Mesendoderm (in vitro differentiated cells): ENCODE data around the gene MEIS1.

ENCODE experiments used
- DNase-seq: peaks from one replicate; pipeline ENCODE4 v3.0.0; 2013
- H2AK5ac ChIP-seq: 2 replicates; pipeline ENCODE4 v1.6.1; 2013; ENCODE audit warnings: low read length, inconsistent platforms
- H2BK120ac ChIP-seq: 2 replicates; pipeline ENCODE4 v1.6.1; 2013; ENCODE audit warnings: low read depth, mild to moderate bottlenecking, low read length, moderate library complexity, mixed read lengths
- H2BK15ac ChIP-seq: replicated peaks from 2 replicates; pipeline ENCODE4 v1.6.1; 2013; ENCODE audit warnings: low read depth, mild to moderate bottlenecking, moderate library complexity
- H2BK5ac ChIP-seq: 2 replicates; pipeline ENCODE4 v1.6.1; 2013; ENCODE audit warnings: low read length, inconsistent platforms
- H3K18ac ChIP-seq: 2 replicates; pipeline ENCODE4 v1.6.1; 2013; ENCODE audit warnings: mild to moderate bottlenecking, low read length, mixed read lengths
- H3K23ac ChIP-seq: one replicate; pipeline ENCODE4 v1.6.1; 2013; ENCODE audit warnings: low read length
- H3K27ac ChIP-seq: 2 replicates; pipeline ENCODE4 v1.5.1; 2013; ENCODE audit warnings: low read depth, mild to moderate bottlenecking, inconsistent platforms, low read length, moderate library complexity
- H3K27me3 ChIP-seq: 2 replicates; pipeline ENCODE4 v1.6.1; 2013; ENCODE audit warnings: low read length, control low read depth, mild to moderate bottlenecking, inconsistent platforms; ENCODE audit not compliant: insufficient read depth, poor library complexity
- H3K36me3 ChIP-seq: 2 replicates; pipeline ENCODE4 v1.6.1; 2013; ENCODE audit warnings: low read length, inconsistent platforms; ENCODE audit not compliant: control insufficient read depth, insufficient read depth
- H3K4ac ChIP-seq: one replicate; pipeline ENCODE4 v1.6.1; 2013; ENCODE audit warnings: low read depth, mild to moderate bottlenecking, low read length, moderate library complexity
- H3K4me1 ChIP-seq: 2 replicates; pipeline ENCODE4 v1.6.1; 2013; ENCODE audit warnings: low read depth, low read length, inconsistent platforms; ENCODE audit not compliant: control insufficient read depth
- H3K4me2 ChIP-seq: 2 replicates; pipeline ENCODE4 v1.6.1; 2013; ENCODE audit warnings: low read length
- H3K4me3 ChIP-seq: 2 replicates; pipeline ENCODE4 v1.5.1; 2013; ENCODE audit warnings: mild to moderate bottlenecking, low read length
- H3K56ac ChIP-seq: one replicate; pipeline ENCODE4 v1.6.1; 2013; ENCODE audit warnings: low read length
- H3K79me1 ChIP-seq: 2 replicates; pipeline ENCODE4 v1.6.1; 2013; ENCODE audit warnings: low read length, inconsistent platforms
- H3K79me2 ChIP-seq: 2 replicates; pipeline ENCODE4 v1.6.1; 2013; ENCODE audit warnings: mild to moderate bottlenecking, low read length; ENCODE audit not compliant: control insufficient read depth, insufficient read depth
- H3K9ac ChIP-seq: 2 replicates; pipeline ENCODE4 v1.6.1; 2013; ENCODE audit warnings: low read length, inconsistent platforms
- H4K5ac ChIP-seq: one replicate; pipeline ENCODE4 v1.6.1; 2013; ENCODE audit warnings: low read length
- H4K8ac ChIP-seq: one replicate; pipeline ENCODE4 v1.6.1; 2013; ENCODE audit warnings: low read depth, mild to moderate bottlenecking, control low read depth, low read length, moderate library complexity
- WGBS: extraction: QIAGEN DNeasy Blood & Tissue Kit; methylation state at CpG from one replicate; pipeline ENCODE4 v1.1.7; 2013; ENCODE audit warnings: low lambda C conversion rate, missing lambda C conversion rate; ENCODE audit not compliant: insufficient coverage; ENCODE audit errors: extremely low coverage; 5-methylcytosine and 5-hydroxymethylcytosine counted together

MEIS1 gene

DNA sequence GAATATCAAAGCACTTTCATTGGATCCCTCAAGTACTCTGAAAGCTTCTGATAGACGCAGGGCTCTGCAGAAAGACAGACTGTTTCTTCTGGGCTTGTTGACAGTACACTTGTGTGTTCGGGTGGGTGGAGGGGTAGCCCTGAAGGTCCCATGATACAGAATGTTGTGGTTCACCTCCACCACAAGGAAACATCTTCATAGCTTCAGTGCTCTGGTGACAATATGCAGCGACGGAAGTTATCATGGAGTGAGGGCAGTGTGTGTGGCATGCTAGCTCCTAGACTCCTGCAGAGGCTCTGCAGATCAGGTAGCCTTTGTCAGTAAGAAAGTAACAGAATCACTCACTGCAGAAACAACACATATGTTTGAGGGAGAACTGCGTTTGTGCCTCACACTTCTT, 90.7 kb downstream of the MEIS1 start:
- no peak overlapping the region for H3K4me3 ChIP-seq
- no peak overlapping the region for H3K9ac ChIP-seq
- H3K27ac ChIP-seq: no peak overlapping the region
- H3K4ac ChIP-seq: no peak overlapping the region
- H3K79me1 ChIP-seq: no peaks in the 10 kb centered on the region
- no peak overlapping the region for H4K8ac ChIP-seq
- H3K79me2 ChIP-seq: no peaks in the 10 kb centered on the region
- no peak overlapping the region for H3K18ac ChIP-seq
- no peaks in the 10 kb centered on the region for H3K4me1 ChIP-seq
- no peak overlapping the region for H3K4me2 ChIP-seq
- H3K36me3 ChIP-seq: no peaks in the 10 kb centered on the region
- no peak overlapping the region for H4K5ac ChIP-seq
- no peaks in the 10 kb centered on the region for H3K27me3 ChIP-seq
- no peak overlapping the region for H3K23ac ChIP-seq
- no CpG with 5 or more reads among the region's 5 CpGs for WGBS
- DNase-seq: no peak
- H2BK15ac ChIP-seq: no peak overlapping the region
- H2BK120ac ChIP-seq: no peak overlapping the region
- no peak overlapping the region for H3K56ac ChIP-seq
- H2BK5ac ChIP-seq: no peak overlapping the region
- H2AK5ac ChIP-seq: no peak overlapping the region

DNA sequence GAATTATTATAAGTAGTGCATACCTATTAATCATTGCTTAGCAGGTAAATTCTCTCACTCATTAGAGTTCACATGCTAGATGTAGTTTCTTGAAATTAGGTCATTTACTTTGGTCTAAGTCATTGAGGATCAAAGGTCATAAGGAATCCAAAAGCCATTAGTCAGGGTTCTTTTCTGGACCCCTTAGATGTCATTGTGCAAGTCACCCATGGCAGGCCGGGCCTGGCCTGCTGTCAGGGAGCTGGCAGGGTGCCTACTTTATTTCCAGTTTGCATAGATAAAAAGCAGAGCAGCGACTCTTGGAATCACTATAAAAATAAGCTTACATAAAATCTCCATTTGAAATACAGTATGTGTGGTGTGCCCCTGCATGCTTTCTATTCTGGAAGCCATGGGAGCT, 91.3 kb downstream of the MEIS1 start:
- no peak overlapping the region for H2BK120ac ChIP-seq
- WGBS: no CpG with 5 or more reads among the region's 2 CpGs
- H3K79me2 ChIP-seq: no peaks in the 10 kb centered on the region
- no peak overlapping the region for H3K18ac ChIP-seq
- H3K4me1 ChIP-seq: no peaks in the 10 kb centered on the region
- H3K4ac ChIP-seq: no peak overlapping the region
- no peak overlapping the region for H2BK15ac ChIP-seq
- DNase-seq: no peak
- no peak overlapping the region for H4K8ac ChIP-seq
- no peak overlapping the region for H3K23ac ChIP-seq
- no peak overlapping the region for H3K4me3 ChIP-seq
- no peak overlapping the region for H3K9ac ChIP-seq
- H4K5ac ChIP-seq: no peak overlapping the region
- H3K4me2 ChIP-seq: no peak overlapping the region
- H3K36me3 ChIP-seq: no peaks in the 10 kb centered on the region
- H3K79me1 ChIP-seq: no peaks in the 10 kb centered on the region
- H3K27me3 ChIP-seq: no peaks in the 10 kb centered on the region
- no peak overlapping the region for H3K56ac ChIP-seq
- no peak overlapping the region for H3K27ac ChIP-seq
- H2AK5ac ChIP-seq: no peak overlapping the region
- no peak overlapping the region for H2BK5ac ChIP-seq

DNA sequence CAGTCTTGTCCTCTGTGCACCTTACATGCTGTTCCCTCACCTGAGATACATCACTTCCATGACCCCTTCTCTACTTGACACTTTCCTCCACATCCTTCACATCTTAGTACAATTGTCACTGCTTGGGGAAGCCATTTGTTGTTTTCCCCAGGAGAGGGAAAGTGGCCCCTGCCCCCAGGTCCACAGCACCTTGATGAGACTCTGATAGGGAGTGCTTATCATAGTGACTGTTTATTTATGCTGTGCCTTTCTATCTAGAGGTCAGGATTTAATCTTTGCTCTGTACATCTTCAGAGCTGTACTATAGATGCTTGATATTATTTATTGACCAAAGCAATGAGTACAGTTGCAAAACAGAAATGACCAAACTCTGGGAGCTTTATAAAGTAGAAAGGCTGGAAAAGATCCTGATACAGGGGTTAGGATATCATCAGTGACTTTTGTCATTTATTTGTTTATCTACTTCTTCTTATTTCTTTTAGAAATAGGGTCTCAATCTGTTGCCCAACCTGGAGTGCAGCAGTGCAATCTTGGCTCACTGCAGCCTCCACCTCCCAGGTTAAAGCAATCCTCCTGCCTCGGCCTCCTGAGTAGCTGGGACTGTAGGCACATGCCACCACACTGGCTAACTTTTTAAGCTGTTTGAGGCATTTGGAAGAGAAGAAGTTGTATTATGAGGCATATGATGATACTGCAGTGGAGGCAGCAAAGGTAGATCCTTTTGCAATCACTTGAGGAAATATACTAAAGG, 94.2 kb downstream of the MEIS1 start:
- no peaks in the 10 kb centered on the region for H3K27me3 ChIP-seq
- no peaks in the 10 kb centered on the region for H3K36me3 ChIP-seq
- no peak overlapping the region for H4K5ac ChIP-seq
- H2BK5ac ChIP-seq: no peak overlapping the region
- no peak overlapping the region for H3K4me3 ChIP-seq
- H3K4me1 ChIP-seq: no peaks in the 10 kb centered on the region
- no peak overlapping the region for H4K8ac ChIP-seq
- H3K79me1 ChIP-seq: no peaks in the 10 kb centered on the region
- H3K18ac ChIP-seq: no peak overlapping the region
- DNase-seq: no peak
- H3K4me2 ChIP-seq: no peak overlapping the region
- no peak overlapping the region for H3K23ac ChIP-seq
- H3K4ac ChIP-seq: no peak overlapping the region
- H3K9ac ChIP-seq: no peak overlapping the region
- H3K79me2 ChIP-seq: no peaks in the 10 kb centered on the region
- H2BK15ac ChIP-seq: no peak overlapping the region
- H3K27ac ChIP-seq: no peak overlapping the region
- no peak overlapping the region for H2BK120ac ChIP-seq
- no peak overlapping the region for H2AK5ac ChIP-seq
- WGBS: no CpG with 5 or more reads among the region's 1 CpG
- H3K56ac ChIP-seq: no peak overlapping the region

DNA sequence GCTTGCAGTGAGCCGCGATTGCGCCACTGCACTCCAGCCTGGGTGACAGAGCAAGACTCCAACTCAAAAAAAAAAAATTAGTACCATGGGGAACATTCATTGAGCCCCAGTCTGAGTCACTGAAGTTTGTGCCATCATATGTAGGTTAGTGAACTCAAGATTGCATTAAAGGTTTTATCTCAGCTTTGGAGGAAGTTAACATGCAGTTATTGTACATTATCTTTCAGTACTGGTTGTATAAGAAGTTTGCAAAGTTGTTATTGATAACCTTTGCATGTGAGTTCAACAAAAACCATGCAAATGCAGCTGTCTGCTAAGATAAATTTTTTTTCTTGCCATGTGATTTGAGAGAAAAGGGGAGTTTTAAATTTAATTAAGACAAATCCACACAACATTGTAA, 95.7 kb downstream of the MEIS1 start:
- no peaks in the 10 kb centered on the region for H3K4me1 ChIP-seq
- no peak overlapping the region for H3K23ac ChIP-seq
- no peaks in the 10 kb centered on the region for H3K79me1 ChIP-seq
- H3K18ac ChIP-seq: no peak overlapping the region
- H2BK15ac ChIP-seq: no peak overlapping the region
- no peak overlapping the region for H3K4me3 ChIP-seq
- WGBS: no CpG with 5 or more reads among the region's 3 CpGs
- no peak overlapping the region for H4K8ac ChIP-seq
- H3K27me3 ChIP-seq: no peaks in the 10 kb centered on the region
- no peak overlapping the region for H3K9ac ChIP-seq
- no peak overlapping the region for H3K27ac ChIP-seq
- H4K5ac ChIP-seq: no peak overlapping the region
- no peak overlapping the region for H3K4ac ChIP-seq
- H3K79me2 ChIP-seq: no peaks in the 10 kb centered on the region
- H2BK5ac ChIP-seq: no peak overlapping the region
- no peak overlapping the region for H2BK120ac ChIP-seq
- DNase-seq: no peak
- H3K36me3 ChIP-seq: no peaks in the 10 kb centered on the region
- H2AK5ac ChIP-seq: no peak overlapping the region
- H3K56ac ChIP-seq: no peak overlapping the region
- H3K4me2 ChIP-seq: no peak overlapping the region

DNA sequence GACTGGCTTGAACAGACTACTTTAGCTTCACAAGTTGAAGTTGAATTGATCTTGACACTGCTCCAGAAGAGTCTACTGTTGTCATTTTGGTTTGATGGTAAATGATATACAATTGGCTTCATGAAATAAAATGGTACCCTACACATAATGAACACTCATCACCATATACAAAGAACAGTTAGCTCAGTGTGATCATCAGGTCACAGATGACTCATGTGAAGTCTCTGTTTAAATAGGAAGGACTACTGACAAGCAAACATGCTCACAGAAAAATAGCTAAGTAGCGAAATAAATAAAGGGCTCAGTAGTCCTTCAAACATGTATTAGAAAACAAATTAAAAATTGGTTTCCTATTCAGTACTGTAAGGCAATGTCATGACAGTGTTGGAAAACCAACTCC, 96.2 kb downstream of the MEIS1 start:
- no peak overlapping the region for H3K4me2 ChIP-seq
- no peaks in the 10 kb centered on the region for H3K79me2 ChIP-seq
- no peak overlapping the region for H2AK5ac ChIP-seq
- H3K79me1 ChIP-seq: no peaks in the 10 kb centered on the region
- H3K36me3 ChIP-seq: no peaks in the 10 kb centered on the region
- no peaks in the 10 kb centered on the region for H3K27me3 ChIP-seq
- no CpG with 5 or more reads among the region's 1 CpG for WGBS
- H4K5ac ChIP-seq: no peak overlapping the region
- H3K4ac ChIP-seq: no peak overlapping the region
- H3K9ac ChIP-seq: no peak overlapping the region
- no peak for DNase-seq
- no peak overlapping the region for H3K23ac ChIP-seq
- no peak overlapping the region for H3K4me3 ChIP-seq
- H2BK5ac ChIP-seq: no peak overlapping the region
- no peak overlapping the region for H4K8ac ChIP-seq
- no peak overlapping the region for H3K18ac ChIP-seq
- no peak overlapping the region for H3K27ac ChIP-seq
- no peaks in the 10 kb centered on the region for H3K4me1 ChIP-seq
- no peak overlapping the region for H3K56ac ChIP-seq
- H2BK15ac ChIP-seq: no peak overlapping the region
- H2BK120ac ChIP-seq: no peak overlapping the region

DNA sequence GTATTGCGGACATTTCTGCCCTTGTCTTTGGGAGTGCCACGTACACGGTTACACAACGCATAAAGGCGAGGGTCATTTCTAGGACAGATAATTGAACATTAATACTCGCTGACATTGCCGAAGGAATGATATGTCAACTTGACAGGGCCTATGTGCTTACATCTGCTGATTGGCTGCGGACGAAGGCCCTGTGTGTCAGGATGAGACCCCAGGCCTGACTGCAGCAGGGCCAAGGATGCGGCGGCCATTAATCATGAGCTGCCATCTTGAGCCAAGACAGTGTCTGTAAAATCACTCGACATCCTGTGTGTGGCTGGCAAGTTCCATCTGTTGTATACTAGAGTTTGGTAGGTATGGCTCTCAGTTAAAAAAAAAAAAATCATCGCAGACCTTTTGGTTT, 96.6 kb downstream of the MEIS1 start:
- Histone ChIP-seq H2BK5ac (no peak overlapping the region), H3K79me2 (no peaks in the 10 kb centered on the region), H2BK120ac (no peak overlapping the region), H2AK5ac (no peak overlapping the region), H3K4ac (no peak overlapping the region), H4K8ac (no peak overlapping the region), H3K4me2 (no peak overlapping the region), H3K36me3 (no peaks in the 10 kb centered on the region), H3K27ac (no peak overlapping the region), H4K5ac (no peak overlapping the region), H3K4me3 (no peak overlapping the region), H3K18ac (no peak overlapping the region), H2BK15ac (no peak overlapping the region), H3K27me3 (no peaks in the 10 kb centered on the region), H3K56ac (no peak overlapping the region), H3K23ac (no peak overlapping the region), H3K4me1 (no peaks in the 10 kb centered on the region), H3K9ac (no peak overlapping the region), H3K79me1 (no peaks in the 10 kb centered on the region)
- WGBS: no CpG with 5 or more reads among the region's 13 CpGs
- no peak for DNase-seq
